HG03060 (cell line): ENCODE results near the gene HSPBP1.

Source experiments
- ATAC-seq: cut with Tn5 transposase; IDR thresholded peaks from one replicate; pipeline ENCODE4 v1.9.1; 2021; ENCODE audit warnings: low read depth, moderate number of reproducible peaks; ENCODE audit not compliant: unreplicated experiment

HSPBP1 gene

DNA sequence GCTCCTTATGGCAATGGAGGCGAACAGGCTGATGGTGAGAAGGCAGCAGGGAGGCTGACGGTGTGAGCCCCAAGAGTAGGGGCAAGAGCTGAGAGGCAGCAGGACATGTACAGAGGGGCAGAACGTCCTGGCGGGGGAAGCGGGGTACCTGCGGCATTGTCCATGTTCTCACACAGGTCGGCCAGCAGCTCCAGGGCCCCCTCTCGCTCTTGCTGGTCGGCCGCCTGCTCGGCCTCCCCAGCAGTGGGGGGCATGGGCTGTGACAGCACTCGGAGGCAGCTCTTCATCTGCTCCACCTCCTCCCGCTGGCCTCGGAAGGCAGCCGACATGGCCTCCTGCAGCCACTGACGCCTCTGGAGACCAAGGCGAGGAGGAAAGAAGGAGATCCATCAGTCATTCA, 2.4 kb downstream of the HSPBP1 start:
- ATAC-seq, result no peak

DNA sequence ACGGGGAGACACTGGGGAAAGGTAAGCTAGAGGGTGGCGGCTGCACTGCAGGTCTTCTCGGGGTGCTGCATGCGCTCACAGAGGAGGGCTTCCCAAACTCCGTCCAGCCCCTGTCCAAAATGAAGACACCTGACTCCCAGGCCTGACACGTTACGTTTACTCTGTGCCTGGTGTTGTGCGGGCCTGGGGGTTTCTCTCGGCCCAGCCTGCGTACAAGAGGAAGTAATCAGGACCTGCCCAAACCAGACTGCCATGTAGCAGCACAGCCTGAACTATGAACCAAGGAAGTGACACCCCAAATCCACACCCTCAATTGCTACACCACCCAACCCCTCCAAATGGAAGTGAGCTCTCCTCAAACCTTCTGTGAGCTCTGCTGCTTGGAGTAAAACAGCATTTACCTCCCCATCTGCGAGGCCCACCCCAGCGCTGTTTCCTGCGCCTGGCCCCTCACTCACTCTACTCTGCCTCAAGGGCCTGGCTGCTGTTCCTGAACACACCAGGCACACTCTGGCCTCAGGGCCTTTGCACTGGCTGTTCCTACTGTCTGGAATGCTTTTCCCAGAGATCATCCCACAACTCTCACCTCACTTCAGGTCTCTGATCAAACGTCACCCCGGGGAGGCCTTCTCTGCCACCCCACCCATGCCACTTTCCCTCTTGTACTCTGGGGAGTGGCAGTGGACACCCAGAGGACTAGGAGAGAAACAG, 3.0 kb downstream of the HSPBP1 start:
- ATAC-seq, result peak; percentile 12

DNA sequence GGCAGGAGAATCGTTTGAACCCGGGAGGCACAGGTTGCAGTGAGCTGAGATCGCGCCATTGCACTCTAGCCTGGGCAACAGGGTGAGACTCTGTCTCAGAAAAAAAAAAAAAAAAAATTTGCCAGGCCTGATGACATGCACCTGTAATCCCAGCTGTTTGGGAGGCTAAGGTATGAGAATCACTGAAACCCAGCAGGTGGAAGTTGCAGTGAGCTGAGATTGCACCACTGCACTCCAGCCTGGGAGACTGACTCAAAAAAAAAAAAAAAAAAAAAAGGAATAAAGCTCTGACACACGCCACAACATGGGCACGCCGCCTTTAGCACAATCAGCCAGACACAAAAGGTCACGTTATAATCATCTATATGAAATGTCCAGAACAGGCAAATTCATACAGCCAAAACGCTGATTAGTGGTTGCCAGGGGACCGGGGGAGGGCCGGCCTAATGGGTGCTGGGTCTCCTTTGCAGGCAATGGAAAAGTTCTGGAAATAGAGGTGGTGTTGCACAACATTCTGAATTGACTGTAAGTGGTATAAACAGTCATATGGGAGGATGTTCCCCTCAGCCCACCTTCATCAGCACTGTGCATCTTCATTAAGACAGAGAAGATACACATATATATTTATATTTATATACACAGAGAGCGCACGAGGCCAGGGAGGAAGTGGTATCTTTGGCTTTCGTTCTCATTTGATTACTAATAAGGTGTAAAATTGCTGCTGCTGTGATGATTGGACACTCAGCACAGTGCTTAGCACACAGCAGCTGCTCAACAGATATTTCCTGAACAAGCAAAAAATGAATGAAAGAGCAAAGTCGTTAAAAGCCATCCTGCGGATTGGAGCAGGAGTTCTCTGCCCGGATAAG, 3.8 kb downstream of the HSPBP1 start:
- peak; percentile 40 for ATAC-seq

DNA sequence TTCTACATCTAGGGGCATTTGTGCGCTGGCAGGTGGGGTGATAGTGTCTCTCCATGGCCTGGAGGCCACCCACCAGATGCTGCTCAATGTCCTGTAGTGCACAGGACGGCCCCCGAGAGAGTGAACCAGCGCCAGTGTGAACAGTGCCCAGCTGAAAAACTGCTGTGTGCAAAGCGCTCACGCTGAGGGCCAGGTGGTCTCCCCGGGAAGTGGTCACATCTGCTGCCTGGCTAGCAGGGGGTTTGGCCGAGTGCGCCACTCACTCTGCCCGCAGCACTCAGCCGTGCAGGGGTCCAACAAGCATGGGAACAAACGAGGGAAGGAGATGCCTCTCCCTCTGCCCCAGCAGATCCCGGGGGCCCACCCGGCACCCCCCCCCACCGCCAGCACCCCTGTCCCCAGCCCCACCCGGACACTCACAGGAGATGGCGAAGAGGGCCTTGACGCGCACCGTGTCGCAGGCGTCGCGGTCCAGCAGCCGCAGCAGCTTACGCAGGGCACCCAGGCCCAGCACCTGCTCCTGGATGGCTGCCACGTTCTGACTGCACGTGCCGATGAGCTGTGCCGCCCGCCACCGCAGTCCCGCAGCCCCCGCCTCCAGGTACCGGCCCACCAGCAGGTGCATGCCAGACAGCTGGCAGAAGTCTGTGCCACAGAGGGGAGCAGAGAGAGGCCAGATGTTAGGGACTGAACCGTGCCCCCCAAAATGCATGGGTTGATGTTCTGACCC, 5.8 kb downstream of the HSPBP1 start:
- ATAC-seq, result no peak

DNA sequence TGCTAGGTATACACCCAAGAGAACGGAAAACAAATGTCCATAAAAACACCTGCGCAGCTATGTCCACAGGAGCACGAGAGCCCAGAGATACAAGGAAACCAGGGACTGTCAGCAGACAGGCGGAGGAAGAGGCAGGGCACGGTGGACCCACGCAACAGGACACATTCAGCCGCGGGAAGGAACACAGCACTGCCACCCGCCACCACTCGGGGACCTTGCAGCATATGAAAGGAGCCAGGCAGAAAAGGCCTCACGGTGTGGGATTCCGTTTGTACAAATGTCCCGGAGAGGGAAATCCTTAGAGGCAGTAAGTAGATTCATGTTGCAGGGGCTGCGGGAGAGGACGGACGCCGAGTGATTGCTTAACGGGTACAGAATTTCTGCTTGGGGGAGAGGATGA, 7.8 kb downstream of the HSPBP1 start:
- no peak for ATAC-seq

DNA sequence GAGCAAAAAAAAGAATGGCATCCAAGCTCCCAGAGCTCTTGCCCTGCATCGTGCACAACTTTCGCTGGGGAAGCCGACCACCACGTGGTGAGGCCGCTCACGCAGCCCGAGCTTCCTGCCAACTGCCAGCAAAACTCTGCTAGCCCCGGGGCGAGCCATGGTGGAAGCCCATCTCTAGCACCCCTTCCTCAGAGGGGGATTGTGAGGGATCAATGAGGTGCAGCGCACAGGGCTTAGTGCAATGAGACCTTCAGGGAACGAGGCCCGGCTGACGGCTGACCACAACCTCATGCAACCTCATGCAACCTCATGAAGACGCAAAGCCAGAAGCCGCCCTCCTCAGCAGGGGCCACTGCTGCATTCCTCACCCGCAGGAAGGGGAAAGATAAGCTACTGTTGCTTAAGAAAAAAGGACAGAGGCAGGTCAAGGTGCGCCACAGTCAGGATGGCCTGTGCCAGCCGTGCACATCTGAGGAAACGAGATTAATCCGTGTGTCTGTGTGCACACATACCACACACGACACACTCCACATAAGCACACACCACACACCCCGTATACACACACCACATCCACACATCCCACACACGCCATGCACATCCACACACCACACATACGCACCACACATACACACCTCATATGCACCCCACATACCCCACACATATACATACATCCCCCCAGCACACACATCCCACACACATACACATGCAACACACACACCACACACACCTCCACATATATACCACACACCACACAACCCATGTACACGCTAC, 9.6 kb downstream of the HSPBP1 start:
- ATAC-seq, result no peak

DNA sequence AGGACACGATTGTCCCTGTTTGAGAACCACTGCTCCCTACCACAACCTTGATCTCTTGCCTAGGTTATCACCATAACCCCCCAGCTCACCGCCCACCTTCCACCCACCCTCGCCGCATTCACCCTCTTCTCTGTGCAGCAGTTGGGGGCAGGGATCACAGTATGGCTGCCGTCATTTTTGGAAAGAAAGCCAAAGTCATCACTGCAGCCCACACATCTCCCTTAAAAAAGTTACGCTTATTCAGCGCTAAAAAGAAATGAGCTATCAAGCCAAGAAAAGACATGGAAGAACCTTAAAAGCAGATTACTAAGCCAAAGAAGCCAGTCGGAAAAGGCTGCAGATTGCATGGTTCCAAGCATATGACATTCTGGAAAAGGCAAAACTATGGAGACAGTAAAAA, 10.6 kb downstream of the HSPBP1 start:
- no peak for ATAC-seq

DNA sequence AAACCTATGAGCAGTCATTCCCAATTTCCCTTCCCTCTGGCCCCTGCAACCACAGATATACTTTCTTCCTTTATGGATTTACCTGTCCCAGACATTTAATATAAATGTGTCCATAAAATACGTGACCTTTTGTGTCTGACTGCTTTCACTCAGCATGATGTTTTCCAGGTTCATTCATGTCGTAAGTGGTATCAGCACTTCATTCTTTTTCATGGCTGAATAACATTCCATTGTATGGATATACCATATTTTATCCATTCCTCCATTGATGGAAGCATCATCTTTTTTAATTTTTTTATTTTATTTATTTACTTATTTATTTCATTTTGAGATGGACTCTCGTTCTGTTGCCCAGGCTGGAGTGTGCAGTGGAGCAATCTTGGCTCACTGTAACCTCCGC, 13.1 kb downstream of the HSPBP1 start:
- ATAC-seq, result no peak

DNA sequence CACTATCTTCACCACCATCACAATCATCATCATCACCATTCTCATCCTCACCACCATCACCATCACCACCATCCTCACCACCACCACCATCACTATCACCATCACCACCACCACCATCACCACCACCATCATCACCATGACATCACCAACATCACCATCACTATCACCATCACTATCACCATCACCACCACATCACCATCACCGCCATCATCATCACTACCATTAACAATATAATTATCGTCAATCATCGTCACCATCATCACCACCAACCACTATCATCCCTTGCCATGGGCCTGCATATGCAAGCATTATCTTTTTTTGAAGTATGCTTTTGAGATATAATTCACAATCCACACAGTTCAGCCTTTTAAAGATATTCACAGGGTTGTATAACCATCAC, 13.5 kb downstream of the HSPBP1 start:
- ATAC-seq, result no peak

DNA sequence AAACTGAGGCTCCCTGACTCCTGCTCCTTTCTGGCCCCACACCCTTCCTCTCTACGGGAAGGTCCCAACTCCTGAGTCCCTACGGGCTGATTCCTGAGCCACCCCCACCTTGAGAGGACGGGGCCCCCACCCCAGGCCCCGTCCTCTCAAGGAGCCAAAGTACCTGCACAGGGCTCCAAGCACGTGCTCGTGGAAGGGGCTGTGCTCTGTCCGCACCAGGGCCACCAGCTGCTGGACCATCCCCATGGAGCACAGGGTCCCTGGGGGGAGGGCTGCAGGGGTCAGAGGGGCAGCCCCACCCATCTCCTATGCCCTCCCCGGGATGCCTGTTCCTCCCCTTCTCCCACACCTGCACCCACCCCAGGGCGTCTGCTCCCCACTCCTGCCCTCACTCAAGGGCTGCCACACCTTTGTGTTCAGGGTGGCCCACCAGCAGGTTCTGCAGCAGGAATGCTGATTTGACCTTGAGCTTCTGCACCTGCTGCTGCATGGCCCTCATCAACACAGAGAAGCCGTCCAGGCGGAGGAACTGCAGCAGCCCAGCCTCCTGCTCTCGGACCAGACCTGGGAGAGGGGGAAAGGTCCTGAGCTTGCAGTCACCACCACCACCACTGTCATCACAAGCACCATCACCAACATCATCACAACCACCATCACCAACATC, 14.1 kb downstream of the HSPBP1 start:
- ATAC-seq, result no peak

DNA sequence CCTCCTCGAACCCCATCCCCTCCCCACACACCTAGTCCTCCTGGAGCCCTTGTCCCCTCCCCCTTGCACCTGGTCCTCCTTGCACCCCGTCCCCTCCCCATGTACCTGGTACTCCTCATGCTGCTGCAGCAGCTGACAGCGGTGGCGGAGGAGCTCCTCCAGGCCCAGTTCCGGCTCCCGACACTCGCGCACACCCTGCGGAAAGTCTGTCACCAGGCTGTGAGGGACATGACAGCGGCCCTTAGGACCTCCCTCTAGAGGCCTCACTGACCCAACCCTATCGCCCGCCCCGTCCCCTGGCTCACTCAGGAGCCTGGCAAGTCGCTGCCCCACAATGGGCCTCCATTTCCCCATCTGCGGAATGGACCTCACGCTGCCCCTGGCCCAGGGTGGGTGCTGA, 14.7 kb downstream of the HSPBP1 start:
- ATAC-seq, result no peak

DNA sequence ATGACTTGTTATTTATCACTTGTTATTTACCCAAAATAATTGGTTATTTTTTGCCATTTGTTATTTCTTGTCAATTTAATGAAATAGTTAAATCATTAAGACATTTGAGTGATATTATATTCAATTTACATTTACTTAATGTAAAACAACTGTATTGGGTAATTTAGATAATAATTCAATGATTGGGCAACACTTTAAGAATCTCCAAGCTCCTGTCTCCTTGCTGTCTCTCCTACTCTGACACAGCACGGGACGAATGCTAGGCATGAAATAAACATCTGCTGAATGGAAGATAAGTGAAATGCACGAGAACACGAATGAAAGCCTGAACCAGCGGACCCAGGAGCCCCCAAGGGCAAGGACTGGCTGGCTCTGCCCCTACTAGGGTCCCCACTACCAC, 15.4 kb downstream of the HSPBP1 start:
- no peak for ATAC-seq

DNA sequence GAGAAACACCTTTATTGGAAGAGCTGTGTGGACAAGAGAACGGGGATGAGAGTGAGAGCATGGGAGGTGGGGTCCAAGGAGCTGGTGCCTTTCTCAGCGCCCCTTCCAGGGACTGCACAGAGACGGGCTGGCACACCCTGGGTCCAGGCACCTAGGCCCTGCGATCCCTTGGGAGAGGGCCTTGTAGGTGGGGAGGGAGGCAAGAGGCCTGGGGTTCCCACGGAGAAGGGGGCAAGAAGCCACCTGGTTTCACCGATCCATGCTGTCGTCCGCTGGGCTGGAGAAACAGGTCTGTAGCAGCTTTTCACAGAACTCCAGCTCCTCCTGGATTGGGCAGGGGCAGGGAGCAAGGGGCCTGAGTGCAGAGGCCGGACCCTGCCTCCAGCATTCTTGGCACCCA, 17.6 kb downstream of the HSPBP1 start:
- ATAC-seq, result no peak

DNA sequence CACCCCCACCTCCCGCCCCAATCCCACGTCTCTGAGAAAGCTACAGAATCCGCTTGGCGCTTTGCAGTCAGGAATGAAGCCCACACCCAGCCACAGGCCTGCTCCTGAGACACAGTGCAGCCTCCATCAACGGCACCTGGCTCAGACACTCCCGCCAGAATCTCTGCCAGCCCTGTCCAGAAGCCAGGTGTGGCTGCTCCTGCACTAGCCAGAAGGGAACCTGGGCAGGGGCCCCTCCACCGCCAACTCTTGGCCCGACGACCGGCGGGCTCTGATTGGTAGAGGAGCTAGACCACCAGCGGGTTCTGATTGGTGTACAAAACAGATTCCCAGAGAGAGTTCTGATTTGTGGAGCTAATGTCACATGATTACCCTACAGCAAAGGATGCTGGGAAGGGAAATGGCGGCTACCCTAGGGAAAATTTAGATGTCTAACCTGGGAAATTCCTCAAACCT, 18.2 kb downstream of the HSPBP1 start:
- ATAC-seq, result no peak

DNA sequence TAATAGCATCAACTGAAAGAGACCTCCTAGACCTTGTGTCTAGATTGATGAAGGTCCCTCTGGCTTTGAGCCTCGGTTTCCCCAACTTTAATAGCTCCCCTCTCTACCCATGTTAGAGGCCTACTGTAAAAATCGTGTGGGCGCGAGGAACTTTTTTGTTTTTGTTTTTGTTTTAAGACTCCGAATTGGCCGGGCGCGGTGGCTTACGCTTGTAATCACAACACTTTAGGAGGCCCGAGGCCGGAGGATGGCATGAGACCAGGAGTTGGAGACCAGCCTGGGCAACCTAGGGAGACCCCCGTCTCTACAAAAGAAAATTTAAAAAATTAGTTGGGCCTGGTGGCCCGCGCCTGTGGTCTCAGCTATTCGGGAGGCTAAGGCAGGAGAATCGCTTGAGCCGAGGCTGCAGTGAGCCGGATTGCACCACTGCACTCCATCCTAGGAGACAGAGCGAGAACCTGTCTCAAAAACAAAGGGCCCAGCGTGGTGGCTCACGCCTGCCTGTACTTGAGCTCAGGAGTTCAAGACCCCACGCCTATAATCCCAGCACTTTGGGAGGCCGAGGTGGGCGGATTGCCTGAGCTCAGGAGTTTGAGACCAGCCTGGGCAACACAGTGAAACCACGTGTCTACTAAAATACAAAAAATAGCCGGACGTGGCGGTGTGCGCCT, 20.2 kb downstream of the HSPBP1 start:
- ATAC-seq, result no peak

DNA sequence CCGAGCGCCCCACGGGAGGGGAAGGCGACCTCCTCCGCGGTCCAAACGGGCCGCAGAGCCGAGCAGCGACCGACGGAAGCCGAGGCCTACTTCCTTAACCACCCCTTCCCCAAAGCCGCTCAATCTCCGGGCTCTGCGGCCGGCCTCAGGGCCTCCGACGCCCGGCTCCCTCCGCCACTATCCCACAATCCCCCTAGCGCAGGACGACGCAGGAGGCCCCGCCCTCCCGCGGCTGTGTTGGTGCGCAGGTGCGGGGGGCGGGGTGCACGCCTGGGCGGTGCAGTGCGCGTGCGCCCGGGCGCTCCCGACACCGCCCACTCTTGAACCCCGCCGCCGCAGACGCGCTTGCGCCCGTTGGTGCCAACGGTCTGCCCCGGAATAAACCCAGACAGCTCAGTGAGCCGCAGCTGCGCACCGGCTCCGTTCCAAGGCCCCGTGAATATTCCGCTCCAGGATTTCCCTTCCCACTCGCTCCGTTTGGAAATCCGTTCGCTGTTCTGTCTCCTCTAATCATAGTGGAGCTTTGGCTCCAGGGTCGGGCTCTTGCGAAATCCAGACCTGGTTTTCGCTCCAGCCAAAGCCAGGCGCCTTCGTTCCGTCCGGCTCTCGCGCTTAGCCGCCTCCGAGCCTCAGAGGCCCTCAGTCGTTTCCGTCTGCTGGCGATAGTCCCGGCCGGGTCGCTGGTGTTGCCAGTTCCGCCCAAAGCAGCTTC, 20.9 kb downstream of the HSPBP1 start, which contains the start of gene PPP6R1:
PPP6R1 (minus strand) TSS at position 190 of the 712 bp plus-strand sequence. CDS start 11,914 bp downstream, outside the sequence.
- ATAC-seq, result peak; percentile 63

DNA sequence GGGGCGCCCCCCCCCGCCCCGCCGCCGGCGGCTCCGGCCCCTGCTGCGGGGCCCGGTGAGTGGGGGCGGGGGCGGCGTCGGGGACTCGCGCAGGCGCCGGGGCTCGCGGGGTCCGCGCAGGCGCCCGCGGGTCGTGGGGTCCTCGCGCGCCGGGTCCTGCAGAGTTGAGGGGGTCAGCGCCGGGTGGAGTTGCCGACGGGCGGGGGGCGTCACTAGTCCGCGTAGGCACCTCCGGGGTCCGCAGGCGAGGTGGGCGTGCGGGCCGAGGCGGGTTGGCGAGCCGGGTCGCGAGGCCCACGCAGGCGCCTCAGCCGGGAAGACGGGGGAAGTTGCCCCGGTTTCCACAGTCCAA, 21.5 kb downstream of the HSPBP1 start:
- no peak for ATAC-seq

DNA sequence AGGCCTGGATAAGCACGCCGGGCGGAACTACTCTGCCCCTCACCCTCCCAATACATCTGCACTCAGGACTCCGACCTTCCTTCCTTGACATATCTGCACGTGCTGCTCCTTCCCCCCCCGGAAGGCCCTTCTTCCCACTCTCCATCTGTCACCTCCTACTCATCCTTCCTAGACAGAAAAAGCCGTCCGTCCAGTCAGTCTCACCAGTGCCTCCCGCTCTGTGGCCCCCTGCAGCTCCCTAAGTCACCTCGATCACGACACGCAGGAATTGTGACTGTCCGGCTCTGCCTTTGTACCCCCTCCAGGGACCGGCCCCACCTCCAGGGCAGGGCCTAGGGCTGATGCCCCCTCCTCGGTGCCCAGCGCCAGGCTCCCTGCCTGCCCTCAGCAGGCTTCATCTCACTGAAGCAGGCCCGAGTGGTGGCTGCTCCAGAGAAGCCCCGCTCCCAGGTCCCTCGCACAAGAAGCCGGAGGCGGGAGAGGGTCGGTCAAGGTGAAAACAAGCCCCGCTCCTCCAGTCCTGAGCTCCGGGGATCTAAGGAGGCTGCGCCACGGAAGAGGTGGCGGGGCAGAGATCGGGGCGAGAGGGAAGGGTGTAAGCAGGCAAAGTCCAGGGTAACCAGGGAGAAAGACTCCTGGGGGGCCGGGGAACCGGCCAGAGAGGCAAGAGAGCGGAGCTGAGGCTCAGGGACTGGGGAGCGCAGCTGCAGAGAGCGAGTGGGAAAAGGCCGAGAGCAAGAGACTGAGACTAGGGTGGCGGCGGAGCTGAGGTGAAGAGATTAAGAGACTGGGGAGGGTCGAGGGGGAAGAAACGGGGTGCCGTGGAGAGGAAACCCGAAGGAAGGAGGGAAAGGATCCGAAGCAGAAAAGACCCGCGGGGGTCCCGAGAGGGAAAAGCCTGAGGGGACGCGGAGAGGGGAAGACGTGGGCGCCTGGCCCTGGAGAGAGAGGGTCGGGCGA, 22.2 kb downstream of the HSPBP1 start:
- ATAC-seq, result no peak
